Body of pancreas (tissue), 4 donors: ENCODE results near the gene KRTAP2-1. TPM values are rescaled to one million over a fixed set of nuclear protein-coding genes. Genes with fewer than 3 reads are reported as not detected.
A peak's percentile ranks its signal among the peaks of the same experiment; 100 is the strongest.

Source experiments
- ATAC-seq: fragments of 150-250 bp; one replicate; pipeline ENCODE4 v1.9.1; 2016
- DNase-seq, 4 donors: peaks; one replicate each; pipeline ENCODE4 v3.0.0-alpha.2; 2019
- H3K27ac ChIP-seq, 4 donors: fragments of 200-600 bp; sonication (generic); 1 replicate in 3 of 4; 2 replicates in 1 of 4; pipeline versions ENCODE4 v1.5.1 to v1.6.1; 2016 to 2019; ENCODE audit warnings: mild to moderate bottlenecking in 1 of 4, mixed read lengths in 1 of 4, moderate library complexity in 1 of 4
- H3K27me3 ChIP-seq, 2 donors: fragments of 200-600 bp; sonication (generic); one replicate each; pipeline ENCODE4 v1.6.0; 2016; ENCODE audit warnings: mild to moderate bottlenecking in 1 of 2
- H3K36me3 ChIP-seq, 2 donors: fragments of 200-600 bp; sonication (generic); replicated peaks in 1 of 2; 2 replicates each; pipeline ENCODE4 v1.5.1; 2016; ENCODE audit warnings: low read depth in 2 of 2; ENCODE audit not compliant: insufficient read depth in 1 of 2
- H3K4me1 ChIP-seq: fragments of 200-600 bp; sonication (generic); one replicate; pipeline ENCODE4 v1.6.0; 2016
- H3K4me3 ChIP-seq, 2 donors: fragments of 200-600 bp; sonication (generic); 1 replicate in 1 of 2; 2 replicates in 1 of 2; pipeline ENCODE4 v1.5.1; 2016 to 2019
- H3K9me3 ChIP-seq, 3 donors: fragments of 200-600 bp; sonication (generic); 1 replicate in 2 of 3; 2 replicates in 1 of 3; pipeline ENCODE4 v1.5.1; 2016
- CTCF ChIP-seq, 7 experiments: fragments of 450-650 bp in 4 of 7; fragments of 200-600 bp in 3 of 7; sonication (generic) in 3 of 7; IDR thresholded peaks; one replicate each; pipeline ENCODE4 v1.5.1; 2016 to 2019; ENCODE audit warnings: antibody characterized with exemption in 7 of 7
- POLR2A ChIP-seq, 3 donors: fragments of 450-650 bp; IDR thresholded peaks; one replicate each; pipeline ENCODE4 v1.6.1; 2016; ENCODE audit warnings: antibody characterized with exemption in 3 of 3, mild to moderate bottlenecking in 2 of 3
- WGBS, 2 donors: methylation state at CpG; one replicate each; pipeline ENCODE4 v1.1.5; 2017; 5-methylcytosine and 5-hydroxymethylcytosine counted together
- intact Hi-C: fragments of 100-400 bp; cut with DNase I; formaldehyde crosslinking; loops from one replicate; pipeline ENCODE4 v1.15.1; 2023
- total RNA-seq, 2 donors: library from RNA; depleted of rRNA; stranded (reverse); fragments of >200 nt; gene quantifications; one replicate each; pipeline ENCODE4 v1.1.0, GENCODE V29; 2016

KRTAP2-1 gene
- total RNA-seq, 2 donors from 2014 or later: not detected

GRCh38 chr17:41026715-41027471, 20.2 kb downstream of the KRTAP2-1 start, which contains the start of gene KRTAP1-5:
KRTAP1-5 (minus strand) TSS chr17:41027208; CDS start chr17:41027155, 53 bp downstream.
- no peak for ATAC-seq
- H3K9me3 ChIP-seq: no peaks in the 10 kb centered on the region
- WGBS, 2 donors: 53 to 64% methylated on average over 5 to 9 of the region's 9 CpGs

GRCh38 chr17:41024697-41025096, 22.4 kb downstream of the KRTAP2-1 start:
- 60 to 66% methylated on average over 3 of the region's 3 CpGs for WGBS, 2 donors

More at GRCh38 chr17:41026715-41027471, 20.2 kb downstream of the KRTAP2-1 start, which contains the start of gene KRTAP1-5:
- intact Hi-C loops: no loop called here
- Histone ChIP-seq H3K4me3 (no peak within 1 kb of the TSS), H3K27ac (no peak within 1 kb of the TSS), H3K4me1 (no peaks in the 10 kb centered on the region), H3K27me3 (no peaks in the 10 kb centered on the region), H3K36me3 (no peaks in the 10 kb centered on the region)
- peak in 2 of 4 donors; percentile 39 to 45 for DNase-seq
- no peak for TF ChIP-seq POLR2A (IDR thresholded peaks at IDR 0.05)
- no peak for TF ChIP-seq CTCF (IDR thresholded peaks at IDR 0.05)

GRCh38 chr17:41020336-41020735, 26.8 kb downstream of the KRTAP2-1 start:
- no peak for DNase-seq
- no peak for ATAC-seq
- Histone ChIP-seq H3K4me3 (no peak overlapping the region), H3K36me3 (no peaks in the 10 kb centered on the region), H3K4me1 (no peaks in the 10 kb centered on the region), H3K9me3 (no peaks in the 10 kb centered on the region), H3K27ac (no peak overlapping the region), H3K27me3 (no peaks in the 10 kb centered on the region)
- no peak for TF ChIP-seq CTCF (IDR thresholded peaks at IDR 0.05)
- no peak for TF ChIP-seq POLR2A (IDR thresholded peaks at IDR 0.05)
- intact Hi-C loops: no loop called here

More at GRCh38 chr17:41024697-41025096, 22.4 kb downstream of the KRTAP2-1 start:
- Histone ChIP-seq H3K9me3 (no peaks in the 10 kb centered on the region), H3K27me3 (no peaks in the 10 kb centered on the region), H3K36me3 (no peaks in the 10 kb centered on the region), H3K4me1 (no peaks in the 10 kb centered on the region), H3K4me3 (no peak overlapping the region), H3K27ac (no peak overlapping the region)
- intact Hi-C loops: no loop called here
- DNase-seq (no peak), ATAC-seq (no peak)
- TF ChIP-seq CTCF (IDR thresholded peaks at IDR 0.05): no peak
- no peak for TF ChIP-seq POLR2A (IDR thresholded peaks at IDR 0.05)

GRCh38 chr17:41019415-41019814, 27.7 kb downstream of the KRTAP2-1 start:
- H3K27ac ChIP-seq: no peak overlapping the region
- no peak for DNase-seq
- TF ChIP-seq POLR2A (IDR thresholded peaks at IDR 0.05): no peak
- no peak for TF ChIP-seq CTCF (IDR thresholded peaks at IDR 0.05)
- WGBS, 2 donors: 96% methylated on average over 3 of the region's 3 CpGs
- no peaks in the 10 kb centered on the region for H3K9me3 ChIP-seq
- H3K4me3 ChIP-seq: no peak overlapping the region
- no peaks in the 10 kb centered on the region for H3K27me3 ChIP-seq
- H3K36me3 ChIP-seq: no peaks in the 10 kb centered on the region
- no peak for ATAC-seq
- no peaks in the 10 kb centered on the region for H3K4me1 ChIP-seq
- intact Hi-C loops: no loop called here

DNA sequence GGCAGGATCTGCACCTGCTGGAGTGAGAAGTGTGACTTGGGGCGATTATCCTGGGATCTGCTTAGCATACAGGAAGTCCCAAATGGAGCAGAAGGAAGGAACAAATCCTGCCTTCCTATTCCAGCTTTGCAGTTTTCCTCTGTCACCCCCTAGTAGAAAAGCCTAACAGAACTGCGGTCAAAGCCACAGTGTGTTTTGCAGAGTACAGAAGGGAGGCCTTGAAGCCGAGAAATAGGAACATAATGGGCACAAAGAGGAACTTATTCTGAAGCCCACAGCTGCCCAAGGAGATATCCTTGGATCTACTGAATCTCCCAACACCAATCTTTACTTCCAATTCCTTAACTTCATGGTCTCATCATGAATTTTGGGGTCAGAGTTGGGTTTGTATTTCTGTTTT, 28.6 kb downstream of the KRTAP2-1 start:
- Histone ChIP-seq H3K4me1 (no peaks in the 10 kb centered on the region), H3K27ac (no peak overlapping the region), H3K27me3 (no peaks in the 10 kb centered on the region), H3K36me3 (no peaks in the 10 kb centered on the region), H3K9me3 (no peaks in the 10 kb centered on the region), H3K4me3 (no peak overlapping the region)
- TF ChIP-seq POLR2A (IDR thresholded peaks at IDR 0.05): no peak
- TF ChIP-seq CTCF (IDR thresholded peaks at IDR 0.05): no peak
- ATAC-seq (no peak), DNase-seq (no peak)
- intact Hi-C loops: no loop called here
- 73 to 82% methylated on average over 3 of the region's 3 CpGs for WGBS, 2 donors
